Uterus (tissue), 2 donors: ENCODE data around the gene YBX1.

ENCODE experiments used
- POLR2A ChIP-seq, 2 donors: fragments of 450-650 bp; IDR thresholded peaks; one replicate each; pipeline ENCODE4 v1.6.1; 2016; ENCODE audit warnings: antibody characterized with exemption in 2 of 2, mild to moderate bottlenecking in 1 of 2, moderate library complexity in 1 of 2
- TF ChIP-seq, protein P1 (sequence below), 4 experiments: fragments of 200-600 bp in 2 of 4; fragments of 450-650 bp in 2 of 4; sonication (generic) in 2 of 4; IDR thresholded peaks; one replicate each; pipeline ENCODE4 v1.5.1; 2016 to 2019; ENCODE audit warnings: antibody characterized with exemption in 4 of 4, mild to moderate bottlenecking in 2 of 4, moderate library complexity in 1 of 4

DNA sequence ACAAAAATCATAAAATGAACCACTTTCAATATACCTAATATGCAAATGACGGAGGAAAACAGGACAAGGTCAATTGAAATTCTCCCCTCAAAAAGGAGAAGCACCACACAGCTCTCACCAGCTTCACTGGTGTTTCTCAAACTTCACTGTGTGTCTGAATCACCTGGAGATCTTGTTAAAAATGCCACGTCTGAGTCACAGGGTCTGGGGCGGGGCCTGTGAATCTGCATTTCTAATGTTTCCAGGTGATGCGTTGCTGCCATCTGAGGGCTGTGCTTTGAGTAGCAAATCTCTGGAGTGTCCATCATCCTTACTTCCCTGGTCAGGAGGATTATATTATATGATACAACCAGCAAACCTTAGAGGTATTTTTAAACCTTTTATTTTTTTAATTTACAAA lies 48.8 kb downstream of the YBX1 start:
- TF ChIP-seq, protein P1, sequence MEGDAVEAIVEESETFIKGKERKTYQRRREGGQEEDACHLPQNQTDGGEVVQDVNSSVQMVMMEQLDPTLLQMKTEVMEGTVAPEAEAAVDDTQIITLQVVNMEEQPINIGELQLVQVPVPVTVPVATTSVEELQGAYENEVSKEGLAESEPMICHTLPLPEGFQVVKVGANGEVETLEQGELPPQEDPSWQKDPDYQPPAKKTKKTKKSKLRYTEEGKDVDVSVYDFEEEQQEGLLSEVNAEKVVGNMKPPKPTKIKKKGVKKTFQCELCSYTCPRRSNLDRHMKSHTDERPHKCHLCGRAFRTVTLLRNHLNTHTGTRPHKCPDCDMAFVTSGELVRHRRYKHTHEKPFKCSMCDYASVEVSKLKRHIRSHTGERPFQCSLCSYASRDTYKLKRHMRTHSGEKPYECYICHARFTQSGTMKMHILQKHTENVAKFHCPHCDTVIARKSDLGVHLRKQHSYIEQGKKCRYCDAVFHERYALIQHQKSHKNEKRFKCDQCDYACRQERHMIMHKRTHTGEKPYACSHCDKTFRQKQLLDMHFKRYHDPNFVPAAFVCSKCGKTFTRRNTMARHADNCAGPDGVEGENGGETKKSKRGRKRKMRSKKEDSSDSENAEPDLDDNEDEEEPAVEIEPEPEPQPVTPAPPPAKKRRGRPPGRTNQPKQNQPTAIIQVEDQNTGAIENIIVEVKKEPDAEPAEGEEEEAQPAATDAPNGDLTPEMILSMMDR (IDR thresholded peaks at IDR 0.05) = no peak
- no peak for TF ChIP-seq POLR2A (IDR thresholded peaks at IDR 0.05)
